ENCODE data around the gene CANT1. TPM values are rescaled to one million over a fixed set of nuclear protein-coding genes. Genes with fewer than 3 reads are reported as not detected.

CANT1 gene
- total RNA-seq, 2 experiments from 2014 or later: 78.4 to 81.1 TPM

DNA sequence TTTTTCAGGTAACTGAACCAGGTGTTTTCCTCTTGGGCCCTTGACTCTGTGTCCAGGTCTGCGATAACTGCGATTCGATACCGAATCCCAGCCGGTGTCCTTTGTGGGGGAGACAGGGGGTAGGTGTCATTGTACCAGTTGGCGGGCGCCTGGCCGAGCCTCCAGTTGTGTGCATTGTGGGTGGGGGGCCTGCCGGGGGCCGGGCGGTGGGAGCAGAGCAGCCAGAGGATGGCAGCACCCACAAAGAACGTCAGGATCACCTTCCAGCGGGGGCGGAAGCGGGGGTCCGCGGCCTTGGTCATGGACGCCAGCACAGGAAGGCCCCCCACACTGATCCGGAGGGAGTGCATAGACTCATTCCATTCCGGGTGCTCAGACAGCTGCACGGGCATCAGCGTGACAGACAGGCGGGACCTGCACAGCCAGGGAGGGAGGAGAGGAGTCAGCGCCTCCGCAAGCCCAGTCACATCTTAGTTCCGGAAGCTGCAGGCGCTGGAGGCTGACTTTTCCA lies 12.3 kb downstream of the CANT1 start:
- Mint-ChIP-seq H3K36me3 (ENCODE audit: low read depth) (peaks cover 57% of the 10 kb centered on the region), H3K4me3 (no peak overlapping the region), H3K9me3 (no peaks in the 10 kb centered on the region), H3K27ac (no peak overlapping the region), H3K27me3 (no peaks in the 10 kb centered on the region), H3K4me1 (peaks cover 1% of the 10 kb centered on the region)
- CTCF ChIA-PET: no interaction called here
- DNase-seq: no peak
- POLR2A ChIA-PET: no interaction called here

- H3K4me3 Mint-ChIP-seq: no peak overlapping the region
- H3K9me3 Mint-ChIP-seq: no peaks in the 10 kb centered on the region
- POLR2A ChIA-PET: no interaction called here
- H3K4me1 Mint-ChIP-seq: peaks cover 1% of the 10 kb centered on the region
- no peak for DNase-seq
- CTCF ChIA-PET: no interaction called here
- peaks cover 59% of the 10 kb centered on the region for H3K36me3 Mint-ChIP-seq (ENCODE audit: low read depth)
- no peaks in the 10 kb centered on the region for H3K27me3 Mint-ChIP-seq
- H3K27ac Mint-ChIP-seq: no peak overlapping the region
Observed at GRCh38 chr17:78996781-78997201, 12.8 kb downstream of the CANT1 start.

DNA sequence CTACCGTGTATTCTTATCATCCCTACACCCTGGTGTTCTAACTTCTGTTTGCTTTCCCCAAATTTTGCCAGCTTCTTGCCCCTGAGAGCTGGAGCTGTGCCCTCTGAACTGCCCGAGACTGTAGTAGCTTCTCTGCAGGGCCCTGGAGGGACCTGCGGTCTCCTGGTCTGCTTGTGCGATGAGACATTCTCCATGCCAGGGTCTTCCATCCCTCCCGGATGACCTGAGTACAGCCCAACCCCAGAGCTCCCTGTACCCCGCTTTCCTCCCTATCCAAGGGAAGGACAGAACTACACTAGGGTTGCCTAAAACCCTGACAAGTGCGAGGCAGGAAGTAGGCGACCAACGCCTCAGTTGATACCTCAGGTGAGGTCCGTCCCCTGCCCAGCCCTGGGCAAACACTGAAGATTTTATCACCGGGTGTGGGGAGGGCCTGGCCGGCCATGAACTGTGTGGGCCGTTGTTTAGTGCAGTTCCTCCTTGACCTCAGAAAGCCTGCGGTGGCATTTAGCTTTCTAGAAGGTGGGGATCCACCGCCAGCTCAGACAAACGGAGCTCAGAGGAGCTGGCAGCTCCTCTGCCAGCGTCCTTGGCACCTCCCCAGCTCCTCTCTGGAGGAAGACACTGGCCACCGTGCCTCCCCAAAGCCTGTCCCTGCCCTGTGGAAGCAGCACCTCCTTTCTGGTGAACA lies 13.7 kb downstream of the CANT1 start:
- Mint-ChIP-seq H3K4me3 (no peak overlapping the region), H3K27me3 (no peaks in the 10 kb centered on the region), H3K9me3 (no peaks in the 10 kb centered on the region), H3K4me1 (peaks cover 1% of the 10 kb centered on the region), H3K36me3 (ENCODE audit: low read depth) (peaks cover 67% of the 10 kb centered on the region), H3K27ac (no peak overlapping the region)
- DNase-seq: no peak
- ChIA-PET CTCF (interaction anchor here (0.7 kb wide), 1 partner anchor 130 kb away, joined by 3 read pairs; no protein-coding TSS in a partner anchor), POLR2A (no interaction called here)

- Mint-ChIP-seq H3K36me3 (ENCODE audit: low read depth) (peaks cover 70% of the 10 kb centered on the region), H3K4me3 (no peak overlapping the region), H3K27me3 (no peaks in the 10 kb centered on the region), H3K9me3 (no peaks in the 10 kb centered on the region), H3K4me1 (peaks cover 1% of the 10 kb centered on the region), H3K27ac (no peak overlapping the region)
- POLR2A ChIA-PET: no interaction called here
- DNase-seq: no peak
- CTCF ChIA-PET: no interaction called here
Observed at GRCh38 chr17:78995022-78995760, 14.4 kb downstream of the CANT1 start.

DNA sequence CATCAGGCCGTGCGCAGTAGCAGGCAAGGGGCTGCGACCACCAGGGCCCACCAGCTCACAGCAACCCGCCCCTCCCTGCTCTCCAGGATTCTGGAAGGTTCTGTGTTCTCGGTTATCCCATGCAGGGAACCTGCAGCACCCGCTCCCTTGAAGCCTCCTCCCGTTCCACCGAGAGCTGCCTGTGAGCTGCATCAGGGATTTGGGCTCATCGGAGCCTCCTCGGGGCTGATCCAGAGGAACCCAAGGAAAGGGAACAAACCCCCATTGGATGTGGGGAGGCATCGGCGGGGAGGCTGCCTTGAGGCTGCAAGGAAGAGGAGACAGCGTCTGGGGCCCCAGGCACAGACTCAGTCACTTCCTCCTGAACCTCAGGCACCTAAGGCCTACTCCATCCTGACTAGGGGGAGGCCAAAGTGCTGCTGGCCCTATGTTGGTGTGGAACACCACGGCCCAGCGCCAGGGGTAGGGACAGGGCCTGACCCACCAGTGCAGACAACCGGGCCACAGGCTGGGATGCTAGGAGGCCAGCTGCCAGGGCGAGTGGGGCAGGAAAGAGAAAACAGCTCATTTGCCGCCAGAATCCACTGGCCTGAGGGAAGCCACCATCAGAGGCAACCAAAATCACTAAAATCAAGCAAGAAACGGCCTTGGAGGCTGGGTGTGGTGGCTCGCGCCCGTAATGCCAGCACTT lies 15.4 kb downstream of the CANT1 start:
- Mint-ChIP-seq H3K27me3 (no peaks in the 10 kb centered on the region), H3K9me3 (no peaks in the 10 kb centered on the region), H3K36me3 (ENCODE audit: low read depth) (peaks cover 74% of the 10 kb centered on the region), H3K27ac (no peak overlapping the region), H3K4me1 (peaks cover 1% of the 10 kb centered on the region), H3K4me3 (no peak overlapping the region)
- DNase-seq: no peak
- ChIA-PET CTCF (interaction anchor here (0.9 to 1.3 kb wide), 2 partner anchors 8 to 12 kb away, joined by 3 to 4 read pairs; no protein-coding TSS in a partner anchor), POLR2A (no interaction called here)

DNA sequence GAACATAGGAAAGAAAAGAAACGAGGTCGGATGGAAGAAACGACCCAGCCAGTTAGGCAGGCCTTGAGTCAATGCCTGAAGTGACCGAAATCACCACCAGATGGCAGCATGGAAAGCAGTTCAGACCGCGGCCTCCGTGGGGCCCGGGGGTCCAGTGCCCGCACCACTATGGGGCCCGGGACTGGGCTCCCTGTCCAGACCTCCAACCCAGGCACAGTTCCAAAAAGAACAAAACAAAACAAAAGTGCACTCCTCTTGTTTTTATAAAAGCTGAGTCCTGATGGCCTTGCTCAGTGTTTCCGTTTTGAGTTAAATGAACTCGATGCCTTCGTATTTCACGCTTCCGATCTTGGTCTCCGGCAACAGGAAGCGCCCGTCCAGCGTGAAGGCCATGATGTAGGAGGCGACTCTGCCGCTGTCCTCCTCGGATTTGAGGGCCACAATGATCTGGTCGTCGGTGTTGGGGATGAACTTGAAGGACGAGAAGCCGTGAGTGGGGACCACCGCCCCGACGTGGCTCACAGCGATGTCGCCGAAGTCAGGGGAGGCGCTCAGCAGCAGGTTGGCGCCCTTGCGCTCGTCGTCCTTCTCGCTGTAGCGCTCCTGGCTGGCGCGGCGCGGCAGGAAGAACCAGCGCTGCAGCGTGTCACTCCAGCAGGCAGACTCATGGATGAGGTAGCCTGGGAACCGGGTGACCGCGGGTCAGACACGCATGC lies 16.2 kb downstream of the CANT1 start:
- no peaks in the 10 kb centered on the region for H3K9me3 Mint-ChIP-seq
- DNase-seq: peak; percentile 56
- POLR2A ChIA-PET: no interaction called here
- no peak overlapping the region for H3K4me3 Mint-ChIP-seq
- H3K27ac Mint-ChIP-seq: no peak overlapping the region
- no peaks in the 10 kb centered on the region for H3K27me3 Mint-ChIP-seq
- H3K36me3 Mint-ChIP-seq (ENCODE audit: low read depth): peaks cover 74% of the 10 kb centered on the region
- CTCF ChIA-PET: interaction anchor here (0.9 to 1.3 kb wide), 2 partner anchors 8 to 11 kb away, joined by 3 to 4 read pairs; no protein-coding TSS in a partner anchor
- H3K4me1 Mint-ChIP-seq: peaks cover 1% of the 10 kb centered on the region

GRCh38 chr17:78992542-78993212 lies 16.9 kb downstream of the CANT1 start:
- peaks cover 69% of the 10 kb centered on the region for H3K36me3 Mint-ChIP-seq (ENCODE audit: low read depth)
- no peaks in the 10 kb centered on the region for H3K9me3 Mint-ChIP-seq
- H3K4me3 Mint-ChIP-seq: no peak overlapping the region
- H3K4me1 Mint-ChIP-seq: peaks cover 2% of the 10 kb centered on the region
- no peaks in the 10 kb centered on the region for H3K27me3 Mint-ChIP-seq
- CTCF ChIA-PET: interaction anchor here (0.9 to 1.3 kb wide), 2 partner anchors 9 to 10 kb away, joined by 3 to 4 read pairs; no protein-coding TSS in a partner anchor
- POLR2A ChIA-PET: no interaction called here
- no peak overlapping the region for H3K27ac Mint-ChIP-seq
- no peak for DNase-seq

- H3K27ac Mint-ChIP-seq: no peak overlapping the region
- H3K36me3 Mint-ChIP-seq (ENCODE audit: low read depth): peaks cover 65% of the 10 kb centered on the region
- H3K27me3 Mint-ChIP-seq: no peaks in the 10 kb centered on the region
- ChIA-PET POLR2A (no interaction called here), CTCF (no interaction called here)
- DNase-seq: no peak
- no peaks in the 10 kb centered on the region for H3K9me3 Mint-ChIP-seq
- no peak overlapping the region for H3K4me3 Mint-ChIP-seq
- H3K4me1 Mint-ChIP-seq: peaks cover 5% of the 10 kb centered on the region
Observed at GRCh38 chr17:78991906-78992532, 17.5 kb downstream of the CANT1 start.

DNA sequence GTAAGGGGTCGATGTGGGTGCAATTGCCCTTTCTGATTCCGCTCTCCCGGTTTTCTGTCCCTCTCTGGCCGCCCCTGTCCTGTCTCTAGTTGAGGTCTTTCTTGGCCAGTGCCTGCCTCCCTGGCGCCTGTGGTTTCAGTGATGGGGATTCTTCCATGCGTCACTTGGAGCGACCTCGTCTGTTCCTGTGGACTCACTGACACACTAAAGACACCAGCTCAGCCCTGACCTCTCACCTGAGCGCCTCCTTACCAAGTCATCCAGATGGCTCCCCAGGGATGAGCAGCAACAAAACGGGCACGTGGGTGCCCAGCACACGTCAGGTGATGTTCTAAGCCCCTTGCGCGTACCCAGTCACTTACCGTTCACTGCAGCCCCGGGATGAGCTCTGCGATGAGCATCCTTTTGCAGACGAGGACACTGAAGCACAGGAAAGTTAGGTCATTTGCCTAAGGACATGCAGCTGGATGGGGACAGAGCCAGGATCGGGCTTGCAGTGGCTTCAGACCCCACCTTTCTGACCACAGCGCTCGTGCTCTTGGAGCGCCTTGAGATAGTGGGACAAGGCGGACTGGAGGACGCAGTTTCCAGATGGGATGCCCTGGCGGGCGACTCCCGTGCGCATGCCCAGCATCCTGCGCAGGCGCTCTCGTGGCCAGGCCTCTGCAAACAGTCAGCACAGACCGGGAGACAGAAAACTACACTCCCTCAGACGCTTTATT lies 18.4 kb downstream of the CANT1 start:
- ChIA-PET POLR2A (no interaction called here), CTCF (no interaction called here)
- Mint-ChIP-seq H3K9me3 (no peaks in the 10 kb centered on the region), H3K4me1 (peaks cover 13% of the 10 kb centered on the region), H3K36me3 (ENCODE audit: low read depth) (peaks cover 57% of the 10 kb centered on the region), H3K27me3 (no peaks in the 10 kb centered on the region), H3K4me3 (no peak overlapping the region), H3K27ac (no peak overlapping the region)
- DNase-seq: no peak

DNA sequence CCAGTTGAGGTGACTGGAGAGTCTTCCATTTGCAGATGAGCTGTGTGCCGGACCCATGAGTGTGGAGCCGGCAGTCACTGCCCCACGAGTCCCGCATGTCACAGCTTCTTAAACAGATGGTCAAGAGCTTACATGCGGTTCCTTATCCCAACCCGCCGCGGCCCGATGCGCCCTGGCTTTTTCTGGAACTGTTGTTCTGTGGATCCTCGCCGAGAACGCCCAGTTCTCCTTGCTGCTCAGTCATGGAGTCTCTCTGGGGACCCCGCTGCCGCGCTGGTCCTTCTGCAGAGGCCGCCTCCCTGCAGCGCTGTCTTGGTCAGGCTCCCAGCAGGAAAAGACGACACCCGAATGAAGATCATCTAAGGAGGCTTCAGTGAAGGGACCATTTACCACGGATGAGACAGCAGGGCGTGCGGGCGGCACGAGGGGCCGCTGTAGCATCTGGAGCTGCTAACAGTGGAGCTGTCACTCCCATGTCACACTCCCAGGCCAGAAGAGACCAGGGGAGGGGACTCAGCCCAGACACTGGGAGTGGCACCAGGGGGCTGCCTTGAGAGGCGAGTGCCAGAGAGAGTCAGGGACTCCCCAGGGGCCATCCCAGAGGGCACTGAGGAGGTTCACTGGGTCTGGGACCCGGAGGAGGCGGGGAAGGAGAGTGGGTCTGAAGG lies 19.1 kb downstream of the CANT1 start:
- H3K36me3 Mint-ChIP-seq (ENCODE audit: low read depth): peaks cover 52% of the 10 kb centered on the region
- no peaks in the 10 kb centered on the region for H3K27me3 Mint-ChIP-seq
- H3K27ac Mint-ChIP-seq: no peak overlapping the region
- H3K4me1 Mint-ChIP-seq: peaks cover 18% of the 10 kb centered on the region
- CTCF ChIA-PET: no interaction called here
- no peak overlapping the region for H3K4me3 Mint-ChIP-seq
- DNase-seq: no peak
- no peaks in the 10 kb centered on the region for H3K9me3 Mint-ChIP-seq
- POLR2A ChIA-PET: no interaction called here

DNA sequence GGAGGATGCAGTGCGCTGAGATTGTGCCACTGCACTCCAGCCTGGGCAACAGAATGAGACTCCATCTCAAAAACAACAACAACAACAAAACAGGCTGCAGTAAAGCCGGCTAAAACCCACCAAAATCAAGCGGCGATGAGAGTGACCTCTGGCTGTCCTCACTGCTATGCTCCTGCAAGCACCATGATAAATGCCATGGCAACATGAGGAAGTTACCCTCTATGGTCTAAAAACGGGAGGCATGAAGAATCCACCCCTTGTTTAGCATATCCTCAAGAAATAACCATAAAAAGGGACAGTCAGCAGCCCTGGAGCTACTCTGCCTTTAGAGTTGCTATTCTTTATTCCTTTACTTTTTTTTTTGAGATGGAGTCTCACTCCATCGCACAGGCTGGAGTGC lies 21.4 kb downstream of the CANT1 start:
- H3K9me3 Mint-ChIP-seq: no peaks in the 10 kb centered on the region
- POLR2A ChIA-PET: no interaction called here

More for the DNA sequence above, 21.4 kb downstream of the CANT1 start:
- Mint-ChIP-seq H3K27ac (no peak overlapping the region), H3K27me3 (no peaks in the 10 kb centered on the region), H3K4me1 (peaks cover 17% of the 10 kb centered on the region), H3K36me3 (ENCODE audit: low read depth) (peaks cover 35% of the 10 kb centered on the region), H3K4me3 (no peak overlapping the region)
- CTCF ChIA-PET: no interaction called here
- no peak for DNase-seq

Measured in activated CD4-positive, alpha-beta memory T cell treated with anti-CD3 and anti-CD28 coated beads, Interleukin-2, amount 10 ng/mL, durations not matched to agents 7 days and 5 days (primary cell).